ENCODE measurements around the gene ZNF444.

GRCh38 chr19:56110515-56111448 lies 30.3 kb upstream of the ZNF444 start:
- TF ChIP-seq YY1 (IDR thresholded peaks at IDR 0.05; ENCODE audit: insufficient read depth, insufficient read length) (no peak), ZNF274 (IDR thresholded peaks at IDR 0.05; ENCODE audit: low read depth, low read length) (no peak), SUZ12 (IDR thresholded peaks at IDR 0.05; ENCODE audit: extremely low read depth, insufficient read depth, insufficient read length) (no peak)
